Sigmoid colon (tissue), 7 donors: ENCODE data around the gene RGMB. TPM values are rescaled to one million over a fixed set of nuclear protein-coding genes. Genes with fewer than 3 reads are reported as not detected.

Source experiments
- DNase-seq: peaks from one replicate; pipeline ENCODE4 v3.0.0-alpha.2; 2019
- H3K27ac ChIP-seq, 4 donors: fragments of 200-600 bp; sonication (generic); one replicate each; pipeline ENCODE4 v1.5.1; 2016 to 2019; ENCODE audit warnings: mild to moderate bottlenecking in 1 of 4
- H3K27me3 ChIP-seq, 3 donors: fragments of 200-600 bp; sonication (generic); one replicate each; pipeline ENCODE4 v1.5.1; 2019; ENCODE audit warnings: mild to moderate bottlenecking in 1 of 3
- H3K36me3 ChIP-seq, 4 donors: fragments of 200-600 bp; sonication (generic); one replicate each; pipeline ENCODE4 v1.5.1; 2016 to 2019
- H3K4me1 ChIP-seq, 4 donors: fragments of 200-600 bp; sonication (generic); one replicate each; pipeline ENCODE4 v1.5.1; 2017 to 2019
- H3K4me3 ChIP-seq, 4 donors: fragments of 200-600 bp; sonication (generic); one replicate each; pipeline ENCODE4 v1.5.1; 2017 to 2019; ENCODE audit warnings: mild to moderate bottlenecking in 2 of 4, moderate library complexity in 1 of 4
- H3K9me3 ChIP-seq, 4 donors: fragments of 200-600 bp in 3 of 4; sonication (generic) in 3 of 4; one replicate each; pipeline versions ENCODE4 v1.5.1 to v1.6.1; 2013 to 2019
- CTCF ChIP-seq, 4 experiments: fragments of 450-650 bp in 3 of 4; fragments of 200-600 bp in 1 of 4; IDR thresholded peaks; one replicate each; pipeline ENCODE4 v1.5.1; 2016 to 2019; ENCODE audit warnings: antibody characterized with exemption in 4 of 4, mild to moderate bottlenecking in 3 of 4, moderate library complexity in 2 of 4
- EP300 ChIP-seq, 4 donors: sonication (generic); formaldehyde crosslinking; IDR thresholded peaks; one replicate each; pipeline ENCODE4 v1.6.1; 2017; ENCODE audit warnings: antibody characterized with exemption in 4 of 4
- POLR2A ChIP-seq, 2 donors: fragments of 450-650 bp; IDR thresholded peaks; one replicate each; pipeline ENCODE4 v1.6.1; 2016; ENCODE audit warnings: antibody characterized with exemption in 2 of 2, mild to moderate bottlenecking in 2 of 2, moderate library complexity in 2 of 2
- POLR2AphosphoS5 ChIP-seq, 4 donors: sonication (generic); formaldehyde crosslinking; IDR thresholded peaks; one replicate each; pipeline ENCODE4 v1.6.1; 2017; ENCODE audit warnings: antibody characterized with exemption in 4 of 4
- WGBS, 2 donors: extraction: QIAGEN DNeasy Blood & Tissue Kit; methylation state at CpG; one replicate each; pipeline ENCODE4 v1.1.7; 2013; 5-methylcytosine and 5-hydroxymethylcytosine counted together
- intact Hi-C: fragments of 100-400 bp; cut with DNase I; formaldehyde crosslinking; loops from one replicate; pipeline ENCODE4 v1.15.1; 2023
- polyA plus RNA-seq, 3 donors: library from polyadenylated mRNA; stranded (reverse); fragments of 200-250 nt; gene quantifications; one replicate each; pipeline ENCODE4 v1.2.3, GENCODE V29; 2013
- total RNA-seq, 4 donors: library from RNA; depleted of rRNA; stranded (reverse); fragments of >200 nt; gene quantifications; one replicate each; pipeline ENCODE4 v1.1.0, GENCODE V29; 2016
- donor health status: healthy with polysubstance abuse.
- donor health status: Bipolar disorder and iron deficiency.
- donor health status: healthy.

Gene RGMB
- total and polyA plus RNA-seq, 7 donors: 3.7 to 32.1 (median 25.0) TPM

GRCh38 chr5:98836175-98836574 lies 62.7 kb downstream of the RGMB start:
- Histone ChIP-seq H3K4me1 (no peaks in the 10 kb centered on the region), H3K27ac (no peak overlapping the region), H3K9me3 (no peaks in the 10 kb centered on the region), H3K4me3 (no peak overlapping the region), H3K36me3 (no peaks in the 10 kb centered on the region), H3K27me3 (no peaks in the 10 kb centered on the region)
- 43 to 77% methylated on average over 5 of the region's 5 CpGs for WGBS, 2 donors
- intact Hi-C loops: no loop called here
- TF ChIP-seq POLR2A (IDR thresholded peaks at IDR 0.05): no peak
- no peak for TF ChIP-seq CTCF (IDR thresholded peaks at IDR 0.05)
- no peak for TF ChIP-seq EP300 (IDR thresholded peaks at IDR 0.05)
- no peak for TF ChIP-seq POLR2AphosphoS5 (IDR thresholded peaks at IDR 0.05)
- DNase-seq: no peak

- WGBS, 2 donors: 61 to 64% methylated on average over 42 of the region's 42 CpGs
These were observed 66.3 kb downstream of the RGMB start for GRCh38 chr5:98839469-98840383.

GRCh38 chr5:98840946-98841345 lies 67.5 kb downstream of the RGMB start:
- DNase-seq: no peak
- Histone ChIP-seq H3K36me3 (no peaks in the 10 kb centered on the region), H3K4me1 (no peaks in the 10 kb centered on the region), H3K27me3 (no peaks in the 10 kb centered on the region), H3K27ac (no peak overlapping the region), H3K4me3 (no peak overlapping the region), H3K9me3 (no peaks in the 10 kb centered on the region)
- intact Hi-C loops: no loop called here
- WGBS, 2 donors: 95 to 98% methylated on average over 1 of the region's 1 CpG
- no peak for TF ChIP-seq EP300 (IDR thresholded peaks at IDR 0.05)
- no peak for TF ChIP-seq POLR2A (IDR thresholded peaks at IDR 0.05)
- TF ChIP-seq POLR2AphosphoS5 (IDR thresholded peaks at IDR 0.05): no peak
- no peak for TF ChIP-seq CTCF (IDR thresholded peaks at IDR 0.05)

More at GRCh38 chr5:98839469-98840383, 66.3 kb downstream of the RGMB start:
- Histone ChIP-seq H3K27me3 (no peaks in the 10 kb centered on the region), H3K4me3 (peak overlapping the region in 3 of 4 donors; percentile 11 to 27 (median 21)), H3K9me3 (no peaks in the 10 kb centered on the region), H3K36me3 (no peaks in the 10 kb centered on the region), H3K27ac (no peak overlapping the region), H3K4me1 (no peaks in the 10 kb centered on the region)
- DNase-seq: no peak
- intact Hi-C loops: no loop called here
- TF ChIP-seq CTCF (IDR thresholded peaks at IDR 0.05): peak in 1 of 4 experiments; percentile 14
- TF ChIP-seq POLR2AphosphoS5 (IDR thresholded peaks at IDR 0.05): no peak
- TF ChIP-seq EP300 (IDR thresholded peaks at IDR 0.05): no peak

- Histone ChIP-seq H3K27ac (no peak overlapping the region), H3K36me3 (no peaks in the 10 kb centered on the region), H3K9me3 (no peaks in the 10 kb centered on the region), H3K4me1 (no peaks in the 10 kb centered on the region), H3K4me3 (no peak overlapping the region), H3K27me3 (no peaks in the 10 kb centered on the region)
- intact Hi-C loops: no loop called here
- TF ChIP-seq POLR2AphosphoS5 (IDR thresholded peaks at IDR 0.05) (no peak), POLR2A (IDR thresholded peaks at IDR 0.05) (no peak), EP300 (IDR thresholded peaks at IDR 0.05) (no peak), CTCF (IDR thresholded peaks at IDR 0.05) (no peak)
- DNase-seq: no peak
- 96 to 98% methylated on average over 3 of the region's 3 CpGs for WGBS, 2 donors
These were observed 70.0 kb downstream of the RGMB start for GRCh38 chr5:98843481-98843880.
